IMR-90 (cell line): ENCODE measurements around the gene RNF217. TPM values are rescaled to one million over a fixed set of nuclear protein-coding genes. Genes with fewer than 3 reads are reported as not detected.

ENCODE experiments used
- ATAC-seq: fragments of 200-7000 bp; cut with Tn5 transposase; 2 replicates; pipeline ENCODE4 v1.9.1; 2020; ENCODE audit warnings: low read depth, mild to moderate bottlenecking, moderate library complexity
- BruUV-seq: library from RNA; stranded (reverse); fragments of 400-500 nt; replicated peaks from 2 replicates; lab custom pipeline; 2021; lab: Mats Ljungman, UMichigan
- CTCF ChIA-PET: fragments of 300-600 bp; formaldehyde crosslinking; extraction: SDS; loops from one replicate; lab custom pipeline; 2021; ENCODE audit warnings: antibody characterized with exemption; lab: Yijun Ruan, JAX
- POLR2A ChIA-PET: fragments of 300-600 bp; sonication (Branson Sonifier 250); formaldehyde crosslinking; loops from one replicate; lab custom pipeline; 2022; ENCODE audit warnings: antibody characterized with exemption; ENCODE audit not compliant: unreplicated experiment; lab: Charles Lee
- DNase-seq: peaks from one replicate; pipeline ENCODE4 v3.0.0; 2013
- H2AFZ ChIP-seq: replicated peaks from 2 replicates; pipeline ENCODE3; 2013; ENCODE audit warnings: low read length, mild to moderate bottlenecking; ENCODE audit not compliant: poor library complexity
- H2AK5ac ChIP-seq: 2 replicates; pipeline ENCODE4 v1.6.1; 2013; ENCODE audit warnings: low read depth, low read length, inconsistent platforms
- H2AK9ac ChIP-seq: replicated peaks from 2 replicates; pipeline ENCODE3; 2013; ENCODE audit warnings: mild to moderate bottlenecking, low read depth, low read length, moderate library complexity; ENCODE audit not compliant: poor library complexity
- H2BK120ac ChIP-seq: 2 replicates; pipeline ENCODE4 v1.6.1; 2013; ENCODE audit warnings: low read depth, low read length, inconsistent platforms
- H2BK15ac ChIP-seq: 3 replicates; pipeline ENCODE4 v1.6.1; 2013; ENCODE audit warnings: low read depth, low read length, inconsistent platforms
- H2BK20ac ChIP-seq: 2 replicates; pipeline ENCODE4 v1.6.1; 2013; ENCODE audit warnings: low read depth, mild to moderate bottlenecking, inconsistent platforms, low read length, moderate library complexity
- H2BK5ac ChIP-seq: 2 replicates; pipeline ENCODE4 v1.6.1; 2013; ENCODE audit warnings: mild to moderate bottlenecking, low read depth, low read length, inconsistent platforms; ENCODE audit not compliant: poor library complexity, severe bottlenecking
- H3K14ac ChIP-seq: replicated peaks from 2 replicates; pipeline ENCODE4 v1.6.1; 2013; ENCODE audit warnings: low read depth, low read length, inconsistent platforms
- H3K18ac ChIP-seq: 2 replicates; pipeline ENCODE4 v1.6.1; 2013; ENCODE audit warnings: low read depth, low read length, control low read depth
- H3K23ac ChIP-seq: 2 replicates; pipeline ENCODE4 v1.6.1; 2013; ENCODE audit warnings: low read depth, low read length, inconsistent platforms
- H3K27ac ChIP-seq: 2 replicates; pipeline ENCODE4 v1.5.1; 2013; ENCODE audit warnings: mild to moderate bottlenecking, control low read depth, low read length; ENCODE audit not compliant: insufficient read depth
- H3K27me3 ChIP-seq: 2 replicates; pipeline ENCODE4 v1.6.1; 2013; ENCODE audit warnings: low read length; ENCODE audit not compliant: control insufficient read depth, insufficient read depth
- H3K36me3 ChIP-seq: 2 replicates; pipeline ENCODE4 v1.6.1; 2013; ENCODE audit warnings: low read length, mixed read lengths; ENCODE audit not compliant: control insufficient read depth, insufficient read depth
- H3K4ac ChIP-seq: 2 replicates; pipeline ENCODE4 v1.6.1; 2013; ENCODE audit warnings: low read depth, low read length, inconsistent platforms
- H3K4me1 ChIP-seq: 2 replicates; pipeline ENCODE4 v1.6.1; 2013; ENCODE audit warnings: low read length, mixed read lengths; ENCODE audit not compliant: control insufficient read depth, insufficient read depth
- H3K4me2 ChIP-seq: 2 replicates; pipeline ENCODE4 v1.6.1; 2013; ENCODE audit warnings: low read depth, mild to moderate bottlenecking, control low read depth, low read length, moderate library complexity
- H3K4me3 ChIP-seq: 2 replicates; pipeline ENCODE4 v1.5.1; 2013; ENCODE audit warnings: low read depth, mild to moderate bottlenecking, control low read depth, low read length, moderate library complexity; ENCODE audit not compliant: insufficient read depth
- H3K56ac ChIP-seq: 2 replicates; pipeline ENCODE4 v1.6.1; 2013; ENCODE audit warnings: low read length, inconsistent platforms; ENCODE audit not compliant: insufficient read depth; ENCODE audit errors: extremely low read depth
- H3K79me1 ChIP-seq, 2 experiments: 2 replicates each; pipeline ENCODE4 v1.6.1; 2013; ENCODE audit warnings: low read length in 2 of 2, inconsistent platforms in 1 of 2, low read depth in 1 of 2
- H3K9ac ChIP-seq: 2 replicates; pipeline ENCODE4 v1.6.1; 2013; ENCODE audit warnings: low read depth, low read length, control low read depth
- H3K9me1 ChIP-seq: 2 replicates; pipeline ENCODE4 v1.6.1; 2013; ENCODE audit warnings: low read length, inconsistent platforms; ENCODE audit not compliant: insufficient read depth
- H3K9me3 ChIP-seq: 2 replicates; pipeline ENCODE4 v1.6.1; 2013; ENCODE audit warnings: low read length; ENCODE audit not compliant: control insufficient read depth, insufficient read depth
- H4K20me1 ChIP-seq: 2 replicates; pipeline ENCODE4 v1.6.1; 2013; ENCODE audit warnings: low read length, inconsistent platforms; ENCODE audit not compliant: insufficient read depth
- H4K5ac ChIP-seq: 2 replicates; pipeline ENCODE4 v1.6.1; 2013; ENCODE audit warnings: mild to moderate bottlenecking, low read depth, low read length, control low read depth
- H4K8ac ChIP-seq, 2 experiments: 2 replicates each; pipeline ENCODE4 v1.6.1; 2013; ENCODE audit warnings: low read depth in 2 of 2, low read length in 2 of 2, control low read depth in 1 of 2, inconsistent platforms in 1 of 2
- H4K91ac ChIP-seq: 2 replicates; pipeline ENCODE4 v1.6.1; 2013; ENCODE audit warnings: low read depth, low read length, inconsistent platforms; ENCODE audit not compliant: insufficient read depth
- BHLHE40 ChIP-seq: fragments of 150-350 bp; IDR thresholded peaks from 2 replicates; pipeline ENCODE4 v1.6.1; 2016; ENCODE audit warnings: mild to moderate bottlenecking, low read depth, low read length
- RFX5 ChIP-seq: IDR thresholded peaks from 2 replicates; pipeline ENCODE4 v1.8.0; 2012; ENCODE audit warnings: low read depth, mild to moderate bottlenecking, low read length, moderate library complexity
- WGBS, 2 experiments: methylation state at CpG; one replicate each; pipeline versions ENCODE4 v1.1.5 to v1.1.7; 2013; ENCODE audit warnings: missing lambda C conversion rate in 2 of 2; ENCODE audit not compliant: insufficient read length in 1 of 2; ENCODE audit errors: extremely low coverage in 2 of 2; 5-methylcytosine and 5-hydroxymethylcytosine counted together
- dilution Hi-C: fragments of 300-500 bp; cut with HindIII; formaldehyde crosslinking; loops from one replicate; pipeline ENCODE4 v1.14.3; 2018; ENCODE audit warnings: low sequenced_read_pairs; ENCODE audit not compliant: unreplicated experiment
- in situ Hi-C: fragments of 300-500 bp; cut with MboI; formaldehyde crosslinking; loops from 3 replicates; pipeline ENCODE4 v1.14.3; 2019; ENCODE audit warnings: low sequenced_read_pairs, inconsistent platforms, mixed read lengths
- intact Hi-C: fragments of 100-400 bp; cut with micrococcal nuclease; formaldehyde crosslinking; loops from 2 replicates; pipeline ENCODE4 v1.10.0; 2022
- polyA plus RNA-seq, 3 experiments: library from polyadenylated mRNA; depleted of rRNA; stranded (reverse); fragments of >200 nt; gene quantifications; 2 replicates each; pipeline ENCODE4 v1.2.3, GENCODE V29; 2012; ENCODE audit warnings: low replicate concordance in 1 of 3
- total RNA-seq: library from RNA; depleted of rRNA; stranded (reverse); fragments of >200 nt; gene quantifications from 2 replicates; pipeline ENCODE4 v1.2.3, GENCODE V29; 2012

RNF217 gene
- total and polyA plus RNA-seq, 2 of the 4 experiments (the other 2 are of a cell fraction) = 11.7 to 20.4 TPM

- H2AFZ ChIP-seq = no peak overlapping the region
- no peak overlapping the region for H2BK120ac ChIP-seq
- intact Hi-C loops (no loop called here), dilution Hi-C loops (no loop called here), in situ Hi-C loops (no loop called here)
- TF ChIP-seq BHLHE40 (no peak), RFX5 (no peak)
- H3K4me1 ChIP-seq = peaks cover 6% of the 10 kb centered on the region
- H3K4me2 ChIP-seq = peak overlapping the region; percentile 15; the same call in 1 of the 2 replicates
- H4K91ac ChIP-seq = no peak overlapping the region
- H3K9me1 ChIP-seq = no peaks in the 10 kb centered on the region
- no peak overlapping the region for H3K4ac ChIP-seq
- no peaks in the 10 kb centered on the region for H3K27me3 ChIP-seq
- no peak overlapping the region for H3K56ac ChIP-seq
- H4K8ac ChIP-seq = no peak overlapping the region
- H2AK5ac ChIP-seq = no peak overlapping the region
- no peak overlapping the region for H3K14ac ChIP-seq
- no peak for DNase-seq
- peaks cover 23 to 53% of the 10 kb centered on the region in 2 experiments for H3K79me1 ChIP-seq
- H3K27ac ChIP-seq = no peak overlapping the region
- 0 out of 2 replicates have a peak, but pooled peaks cover 3% of the 10 kb centered on the region for H3K36me3 ChIP-seq
- no TSS peak for BruUV-seq
- ChIA-PET POLR2A (no interaction called here), CTCF (no interaction called here)
- H2AK9ac ChIP-seq = no peak overlapping the region
- H4K20me1 ChIP-seq = peaks cover 7% of the 10 kb centered on the region; the same call in 1 of the 2 replicates
- H3K9me3 ChIP-seq = no peaks in the 10 kb centered on the region
- H4K5ac ChIP-seq = no peak overlapping the region; the same call in 1 of the 2 replicates
- no peak overlapping the region for H2BK5ac ChIP-seq
- H3K4me3 ChIP-seq = no peak overlapping the region
- no peak for ATAC-seq
- H2BK20ac ChIP-seq = no peak overlapping the region
- no peak overlapping the region for H3K23ac ChIP-seq
- no peak overlapping the region for H3K18ac ChIP-seq
- H3K9ac ChIP-seq = no peak overlapping the region
- no peak overlapping the region for H2BK15ac ChIP-seq
- 80% methylated on average over 1 of the region's 3 CpGs; no CpG with 5 or more reads in 1 of the 2 experiments for WGBS, 2 experiments
These were observed 63.1 kb downstream of the RNF217 start for GRCh38 chr6:125025164-125025854.
